Measurements from ENCODE around the gene MTREX.

DNA sequence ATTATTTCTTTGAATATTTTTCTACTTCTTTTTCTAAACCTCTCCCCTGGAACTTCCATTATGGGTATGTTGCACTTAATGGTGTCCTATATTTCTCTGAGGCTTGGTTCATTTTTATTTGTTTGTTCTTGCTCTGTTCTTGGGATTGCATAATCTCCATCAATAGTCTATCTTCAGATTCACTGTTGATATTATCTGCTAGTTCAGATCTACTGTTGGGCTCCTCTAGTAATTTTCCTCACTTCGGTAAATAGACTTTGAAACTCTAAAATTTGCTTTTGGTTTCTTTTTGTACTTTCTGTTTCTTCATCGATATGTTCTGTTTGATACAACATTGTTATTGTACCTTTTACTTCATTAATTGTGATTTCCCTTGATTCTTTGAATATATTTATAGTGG, 76.3 kb downstream of the MTREX start:
- no peak for TF ChIP-seq CTCF (IDR thresholded peaks at IDR 0.05; ENCODE audit: poor library complexity)
- no peak for TF ChIP-seq EZH2 (IDR thresholded peaks at IDR 0.05; ENCODE audit: borderline replicate concordance)

All from hepatocyte (in vitro differentiated cells).